WERI-Rb-1 (cell line): ENCODE data around the gene ANXA3.
A peak's percentile ranks its signal among the peaks of the same experiment; 100 is the strongest.
"Not testable (repeated sequence)": the region's sequence is repeated elsewhere in the genome, so short reads cannot be mapped to it uniquely, and the experiment has no call there.

Experiments used
- DNase-seq: peaks from one replicate; pipeline ENCODE4 v3.0.0-alpha.2; 2020
- H3K27ac ChIP-seq: fragments of 250-450 bp; sonication (Bioruptor Pico); 2 replicates; pipeline ENCODE4 v1.5.1; 2020; ENCODE audit warnings: mild to moderate bottlenecking, moderate library complexity
- H3K27me3 ChIP-seq: fragments of 250-450 bp; sonication (Bioruptor Pico); 2 replicates; pipeline ENCODE4 v1.5.1; 2021; ENCODE audit warnings: mild to moderate bottlenecking, low read depth, moderate library complexity; ENCODE audit not compliant: insufficient read depth, severe bottlenecking
- H3K36me3 ChIP-seq: fragments of 250-450 bp; sonication (Bioruptor Pico); 2 replicates; pipeline ENCODE4 v1.5.1; 2020; ENCODE audit warnings: mild to moderate bottlenecking, moderate library complexity
- H3K4me3 ChIP-seq: 2 replicates; pipeline ENCODE4 v1.5.1; 2011; ENCODE audit warnings: low read depth, mild to moderate bottlenecking, control low read depth, low read length
- H3K9me3 ChIP-seq: fragments of 250-450 bp; sonication (Bioruptor Pico); 2 replicates; pipeline ENCODE4 v1.5.1; 2021; ENCODE audit warnings: mild to moderate bottlenecking, moderate library complexity; ENCODE audit not compliant: severe bottlenecking
- TF ChIP-seq, protein P1 (sequence below): IDR thresholded peaks from 2 replicates; pipeline ENCODE4 v1.5.1; 2011; ENCODE audit warnings: low read depth, mild to moderate bottlenecking, control low read depth, inconsistent platforms, low read length

ANXA3 gene, protein sequence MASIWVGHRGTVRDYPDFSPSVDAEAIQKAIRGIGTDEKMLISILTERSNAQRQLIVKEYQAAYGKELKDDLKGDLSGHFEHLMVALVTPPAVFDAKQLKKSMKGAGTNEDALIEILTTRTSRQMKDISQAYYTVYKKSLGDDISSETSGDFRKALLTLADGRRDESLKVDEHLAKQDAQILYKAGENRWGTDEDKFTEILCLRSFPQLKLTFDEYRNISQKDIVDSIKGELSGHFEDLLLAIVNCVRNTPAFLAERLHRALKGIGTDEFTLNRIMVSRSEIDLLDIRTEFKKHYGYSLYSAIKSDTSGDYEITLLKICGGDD

DNA sequence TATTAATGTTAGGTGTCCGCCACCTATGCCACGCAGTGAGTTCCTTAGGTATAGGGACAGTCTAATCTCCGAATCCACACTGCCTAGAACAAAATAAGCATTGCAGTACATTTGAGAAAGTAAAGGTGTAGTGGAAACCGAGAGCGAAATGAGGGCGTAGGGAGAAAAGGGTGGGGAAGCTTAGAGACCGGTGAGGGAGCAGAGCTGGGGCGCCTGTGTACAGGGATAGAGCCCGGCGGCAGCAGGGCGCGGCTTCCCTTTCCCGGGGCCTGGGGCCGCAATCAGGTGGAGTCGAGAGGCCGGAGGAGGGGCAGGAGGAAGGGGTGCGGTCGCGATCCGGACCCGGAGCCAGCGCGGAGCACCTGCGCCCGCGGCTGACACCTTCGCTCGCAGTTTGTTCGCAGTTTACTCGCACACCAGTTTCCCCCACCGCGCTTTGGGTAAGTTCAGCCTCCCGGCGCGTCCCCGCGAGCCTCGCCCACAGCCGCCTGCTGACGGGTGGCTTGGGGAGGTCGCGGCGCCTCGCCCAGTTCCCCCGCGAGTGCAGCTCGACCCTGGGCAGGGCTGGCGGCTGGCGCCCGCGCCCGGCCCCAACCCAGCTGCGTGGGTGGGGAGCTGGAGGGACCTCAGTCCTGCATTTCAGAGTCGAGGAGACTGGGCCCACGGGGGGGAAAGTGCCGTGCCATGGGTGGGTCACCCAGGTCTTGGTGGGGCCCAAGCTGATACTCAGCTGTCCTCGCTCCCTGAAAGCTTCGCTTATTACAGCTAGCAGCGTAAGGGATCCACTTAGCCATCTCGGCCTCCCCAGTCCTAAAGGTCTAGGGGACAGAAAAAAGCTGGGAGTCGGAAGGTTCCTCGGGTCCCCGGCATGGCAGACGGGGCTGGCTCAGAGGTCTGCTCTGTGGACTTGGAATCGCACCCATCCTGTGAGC, at the start of gene ANXA3:
Gene ANXA3, plus strand, starts transcription at position 351 of the 932 bp plus-strand sequence. CDS start 2,704 bp downstream, outside the sequence.
- Histone ChIP-seq H3K27ac (no peak within 1 kb of the TSS), H3K9me3 (no peaks in the 10 kb centered on the region), H3K4me3 (peak within 1 kb of the TSS; percentile 42), H3K36me3 (no peaks in the 10 kb centered on the region), H3K27me3 (no peaks in the 10 kb centered on the region)
- TF ChIP-seq, protein P1, sequence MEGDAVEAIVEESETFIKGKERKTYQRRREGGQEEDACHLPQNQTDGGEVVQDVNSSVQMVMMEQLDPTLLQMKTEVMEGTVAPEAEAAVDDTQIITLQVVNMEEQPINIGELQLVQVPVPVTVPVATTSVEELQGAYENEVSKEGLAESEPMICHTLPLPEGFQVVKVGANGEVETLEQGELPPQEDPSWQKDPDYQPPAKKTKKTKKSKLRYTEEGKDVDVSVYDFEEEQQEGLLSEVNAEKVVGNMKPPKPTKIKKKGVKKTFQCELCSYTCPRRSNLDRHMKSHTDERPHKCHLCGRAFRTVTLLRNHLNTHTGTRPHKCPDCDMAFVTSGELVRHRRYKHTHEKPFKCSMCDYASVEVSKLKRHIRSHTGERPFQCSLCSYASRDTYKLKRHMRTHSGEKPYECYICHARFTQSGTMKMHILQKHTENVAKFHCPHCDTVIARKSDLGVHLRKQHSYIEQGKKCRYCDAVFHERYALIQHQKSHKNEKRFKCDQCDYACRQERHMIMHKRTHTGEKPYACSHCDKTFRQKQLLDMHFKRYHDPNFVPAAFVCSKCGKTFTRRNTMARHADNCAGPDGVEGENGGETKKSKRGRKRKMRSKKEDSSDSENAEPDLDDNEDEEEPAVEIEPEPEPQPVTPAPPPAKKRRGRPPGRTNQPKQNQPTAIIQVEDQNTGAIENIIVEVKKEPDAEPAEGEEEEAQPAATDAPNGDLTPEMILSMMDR, result no peak
- DNase-seq, result peak; percentile 15

DNA sequence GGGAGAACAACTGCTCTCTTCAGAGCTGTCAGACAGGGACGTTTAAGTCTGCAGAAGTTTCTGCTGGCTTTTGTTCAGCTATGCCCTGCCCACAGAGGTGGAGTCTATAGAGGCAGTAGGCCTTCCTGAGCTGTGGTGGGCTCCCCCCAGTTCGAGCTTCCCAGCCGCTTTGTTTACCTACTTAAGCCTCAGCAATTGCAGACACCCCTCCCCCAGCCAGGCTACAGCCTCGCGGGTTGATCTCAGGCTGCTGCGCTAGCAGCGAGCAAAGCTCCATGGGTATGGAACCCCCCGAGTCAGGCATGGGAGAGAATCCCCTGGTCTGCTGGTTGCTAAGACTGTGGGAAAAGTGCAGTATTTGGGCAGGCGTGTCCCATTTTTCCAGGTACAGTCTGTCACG, 45.3 kb upstream of the ANXA3 start:
- H3K4me3 ChIP-seq, H3K9me3 ChIP-seq, H3K27ac ChIP-seq, H3K27me3 ChIP-seq, H3K36me3 ChIP-seq: not testable (repeated sequence)
- peak; percentile 12 for DNase-seq

DNA sequence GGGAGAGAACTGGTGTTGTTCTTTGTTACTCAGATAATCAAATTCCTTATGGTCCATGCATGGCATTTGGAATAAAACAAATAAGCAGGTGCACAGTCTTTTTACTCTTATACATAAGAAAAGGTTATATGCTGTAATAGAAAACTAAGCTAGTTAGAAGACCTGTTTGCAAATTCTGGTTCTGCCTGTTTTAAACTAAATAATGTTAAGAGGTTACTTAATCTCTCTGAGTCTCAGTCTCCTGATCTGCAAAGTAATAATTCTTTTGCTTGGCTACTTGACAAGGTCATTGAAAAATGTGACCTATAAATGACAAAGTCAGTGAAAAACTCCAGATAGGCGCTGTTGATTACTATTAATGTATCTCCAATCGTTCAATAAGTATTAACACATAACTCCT, 42.5 kb upstream of the ANXA3 start:
- no peak overlapping the region for H3K4me3 ChIP-seq
- no peaks in the 10 kb centered on the region for H3K27me3 ChIP-seq
- no peak for DNase-seq
- H3K9me3 ChIP-seq, result no peaks in the 10 kb centered on the region
- TF ChIP-seq, protein P1, result no peak
- H3K27ac ChIP-seq, result no peak overlapping the region
- H3K36me3 ChIP-seq, result no peaks in the 10 kb centered on the region

DNA sequence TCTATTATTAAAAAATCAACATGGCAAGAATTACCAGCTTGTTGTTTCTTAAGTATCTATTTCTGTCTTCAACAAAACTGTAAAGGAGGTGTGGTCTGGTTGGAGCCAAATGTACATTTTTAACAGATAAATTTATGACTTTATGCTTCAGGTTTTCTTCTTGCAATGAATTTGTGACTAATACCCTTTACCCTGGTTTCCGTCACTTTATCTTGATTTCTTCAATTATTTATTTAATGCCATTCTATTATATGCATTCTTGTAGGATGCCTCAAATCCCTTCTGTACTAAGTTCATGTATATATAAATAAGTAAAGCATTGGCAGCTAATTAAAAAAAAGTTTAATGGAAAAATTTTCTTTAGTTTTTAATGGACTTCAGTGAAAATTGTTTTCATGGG, 41.5 kb upstream of the ANXA3 start:
- H3K9me3 ChIP-seq, result no peaks in the 10 kb centered on the region

DNA sequence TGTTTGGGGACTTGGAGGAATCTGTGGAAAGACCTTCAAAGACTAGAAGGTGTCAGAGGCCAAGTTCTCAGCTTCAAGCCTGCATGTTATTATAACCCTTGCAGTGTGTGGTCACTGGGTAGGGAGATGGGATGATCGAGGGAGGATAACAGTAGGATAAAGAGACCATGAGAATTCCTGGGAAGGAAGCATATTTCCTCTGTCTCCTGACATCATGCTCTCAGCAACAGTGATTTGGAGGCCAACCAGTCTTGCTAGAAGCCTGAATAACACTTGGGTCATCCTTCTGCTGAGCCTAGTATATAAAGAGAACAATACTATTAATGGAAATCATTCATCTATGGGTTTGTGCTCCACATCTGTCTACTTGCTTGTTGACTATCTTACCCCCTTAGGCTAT, 40.9 kb upstream of the ANXA3 start:
- Histone ChIP-seq H3K4me3 (no peak overlapping the region), H3K9me3 (no peaks in the 10 kb centered on the region), H3K36me3 (no peaks in the 10 kb centered on the region), H3K27ac (no peak overlapping the region), H3K27me3 (no peaks in the 10 kb centered on the region)
- DNase-seq, result no peak
- TF ChIP-seq, protein P1, result no peak

More for the DNA sequence above, 41.5 kb upstream of the ANXA3 start:
- no peak overlapping the region for H3K27ac ChIP-seq
- H3K27me3 ChIP-seq, result no peaks in the 10 kb centered on the region
- H3K4me3 ChIP-seq, result no peak overlapping the region
- TF ChIP-seq, protein P1, result no peak
- no peak for DNase-seq
- H3K36me3 ChIP-seq, result no peaks in the 10 kb centered on the region

DNA sequence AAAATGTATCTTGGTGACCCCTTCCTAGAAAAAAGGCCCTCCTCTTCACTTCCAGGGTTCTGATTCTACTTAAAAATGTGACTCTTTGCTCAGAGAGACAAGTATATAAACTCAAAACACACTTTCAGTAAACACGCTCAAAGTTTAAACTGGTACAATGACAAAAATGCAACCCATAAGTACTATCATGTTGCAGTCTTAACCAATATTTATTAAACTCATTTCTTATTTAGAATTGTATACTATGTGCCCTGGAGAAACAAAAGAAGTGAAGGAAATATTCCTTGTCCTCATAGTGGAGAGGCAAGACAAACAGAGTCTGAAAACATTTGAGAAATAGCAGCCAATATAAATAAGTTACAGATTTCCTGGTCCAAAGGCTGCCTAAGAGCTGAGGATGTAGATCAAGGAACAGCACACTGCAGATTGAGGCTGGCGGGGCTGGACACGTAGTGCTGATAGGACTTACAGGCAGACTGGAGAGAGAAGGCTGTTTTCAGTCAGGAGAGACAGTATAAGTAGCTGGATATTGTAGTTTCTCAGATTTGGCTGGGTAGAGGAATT, 39.1 kb upstream of the ANXA3 start:
- no peaks in the 10 kb centered on the region for H3K27me3 ChIP-seq
- H3K9me3 ChIP-seq, result no peaks in the 10 kb centered on the region
- no peak overlapping the region for H3K4me3 ChIP-seq
- no peak overlapping the region for H3K27ac ChIP-seq
- DNase-seq, result no peak
- no peaks in the 10 kb centered on the region for H3K36me3 ChIP-seq
- TF ChIP-seq, protein P1, result no peak
